Measurements from ENCODE around the gene SCG3. TPM values are rescaled to one million over a fixed set of nuclear protein-coding genes. Genes with fewer than 3 reads are reported as not detected.

The SCG3 gene
- total and polyA plus RNA-seq, 2 of the 13 experiments (the other 11 are each of a cell fraction or from before 2014, with no cell fraction given) = not detected

DNA sequence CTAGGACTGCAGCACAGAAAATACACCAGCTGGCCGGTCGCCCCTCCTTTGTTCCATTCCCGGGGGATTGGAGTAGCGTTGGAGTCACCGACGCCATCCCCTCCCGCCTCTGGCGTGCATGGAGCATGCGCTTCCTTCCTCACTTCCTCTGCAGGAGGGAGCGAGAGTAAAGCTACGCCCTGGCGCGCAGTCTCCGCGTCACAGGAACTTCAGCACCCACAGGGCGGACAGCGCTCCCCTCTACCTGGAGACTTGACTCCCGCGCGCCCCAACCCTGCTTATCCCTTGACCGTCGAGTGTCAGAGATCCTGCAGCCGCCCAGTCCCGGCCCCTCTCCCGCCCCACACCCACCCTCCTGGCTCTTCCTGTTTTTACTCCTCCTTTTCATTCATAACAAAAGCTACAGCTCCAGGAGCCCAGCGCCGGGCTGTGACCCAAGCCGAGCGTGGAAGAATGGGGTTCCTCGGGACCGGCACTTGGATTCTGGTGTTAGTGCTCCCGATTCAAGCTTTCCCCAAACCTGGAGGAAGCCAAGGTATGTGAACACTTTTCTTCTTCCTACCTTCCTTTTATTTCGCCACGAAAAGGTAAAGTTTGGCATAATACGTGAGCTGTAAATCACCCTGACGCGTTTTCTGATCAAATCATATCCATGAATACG lies at the start of gene SCG3 (continued):
- TF ChIP-seq FOXP1 (IDR thresholded peaks at IDR 0.05) (no peak), FOXP1 (CRISPR knock-in tag; IDR thresholded peaks at IDR 0.05) (no peak), ZNF674 (CRISPR knock-in tag; IDR thresholded peaks at IDR 0.05; ENCODE audit: low read depth) (no peak), HOXD1 (CRISPR knock-in tag; IDR thresholded peaks at IDR 0.05) (0 out of 2 replicates have a peak, but pooled peaks have one; percentile 70), FLYWCH1 (CRISPR knock-in tag; IDR thresholded peaks at IDR 0.05) (no peak), STAT5B (CRISPR knock-in tag; IDR thresholded peaks at IDR 0.05) (0 out of 2 replicates have a peak, but pooled peaks have one; percentile 65), TRIM24 (CRISPR knock-in tag; IDR thresholded peaks at IDR 0.05) (no peak), ERF (CRISPR knock-in tag; IDR thresholded peaks at IDR 0.05) (peak; percentile 71; the same call in 1 of the 2 replicates), REL (CRISPR knock-in tag; conservative IDR thresholded peaks at IDR 0.05) (no peak), TEAD2 (CRISPR knock-in tag; IDR thresholded peaks at IDR 0.05) (peak; percentile 41; the same call in 1 of the 2 replicates), ZNF256 (CRISPR knock-in tag; conservative IDR thresholded peaks at IDR 0.05) (peak; percentile 91), NCOA2 (CRISPR knock-in tag; IDR thresholded peaks at IDR 0.05) (peak; percentile 37; the same call in 1 of the 2 replicates), ZNF12 (CRISPR knock-in tag; IDR thresholded peaks at IDR 0.05) (peak; percentile 55; the same call in 1 of the 2 replicates), ARHGAP35 (CRISPR knock-in tag; IDR thresholded peaks at IDR 0.05; ENCODE audit: borderline replicate concordance) (no peak), ZNF556 (CRISPR knock-in tag; IDR thresholded peaks at IDR 0.05; ENCODE audit: borderline replicate concordance) (no peak)
- TF ChIP-seq, protein P1, sequence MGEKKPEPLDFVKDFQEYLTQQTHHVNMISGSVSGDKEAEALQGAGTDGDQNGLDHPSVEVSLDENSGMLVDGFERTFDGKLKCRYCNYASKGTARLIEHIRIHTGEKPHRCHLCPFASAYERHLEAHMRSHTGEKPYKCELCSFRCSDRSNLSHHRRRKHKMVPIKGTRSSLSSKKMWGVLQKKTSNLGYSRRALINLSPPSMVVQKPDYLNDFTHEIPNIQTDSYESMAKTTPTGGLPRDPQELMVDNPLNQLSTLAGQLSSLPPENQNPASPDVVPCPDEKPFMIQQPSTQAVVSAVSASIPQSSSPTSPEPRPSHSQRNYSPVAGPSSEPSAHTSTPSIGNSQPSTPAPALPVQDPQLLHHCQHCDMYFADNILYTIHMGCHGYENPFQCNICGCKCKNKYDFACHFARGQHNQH (CRISPR knock-in tag; IDR thresholded peaks at IDR 0.05) = peak; percentile 62; the same call in 1 of the 2 replicates
- TF ChIP-seq, protein P2, sequence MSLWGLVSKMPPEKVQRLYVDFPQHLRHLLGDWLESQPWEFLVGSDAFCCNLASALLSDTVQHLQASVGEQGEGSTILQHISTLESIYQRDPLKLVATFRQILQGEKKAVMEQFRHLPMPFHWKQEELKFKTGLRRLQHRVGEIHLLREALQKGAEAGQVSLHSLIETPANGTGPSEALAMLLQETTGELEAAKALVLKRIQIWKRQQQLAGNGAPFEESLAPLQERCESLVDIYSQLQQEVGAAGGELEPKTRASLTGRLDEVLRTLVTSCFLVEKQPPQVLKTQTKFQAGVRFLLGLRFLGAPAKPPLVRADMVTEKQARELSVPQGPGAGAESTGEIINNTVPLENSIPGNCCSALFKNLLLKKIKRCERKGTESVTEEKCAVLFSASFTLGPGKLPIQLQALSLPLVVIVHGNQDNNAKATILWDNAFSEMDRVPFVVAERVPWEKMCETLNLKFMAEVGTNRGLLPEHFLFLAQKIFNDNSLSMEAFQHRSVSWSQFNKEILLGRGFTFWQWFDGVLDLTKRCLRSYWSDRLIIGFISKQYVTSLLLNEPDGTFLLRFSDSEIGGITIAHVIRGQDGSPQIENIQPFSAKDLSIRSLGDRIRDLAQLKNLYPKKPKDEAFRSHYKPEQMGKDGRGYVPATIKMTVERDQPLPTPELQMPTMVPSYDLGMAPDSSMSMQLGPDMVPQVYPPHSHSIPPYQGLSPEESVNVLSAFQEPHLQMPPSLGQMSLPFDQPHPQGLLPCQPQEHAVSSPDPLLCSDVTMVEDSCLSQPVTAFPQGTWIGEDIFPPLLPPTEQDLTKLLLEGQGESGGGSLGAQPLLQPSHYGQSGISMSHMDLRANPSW (CRISPR knock-in tag; IDR thresholded peaks at IDR 0.05; ENCODE audit: borderline replicate concordance) = no peak
- TF ChIP-seq, protein P3, sequence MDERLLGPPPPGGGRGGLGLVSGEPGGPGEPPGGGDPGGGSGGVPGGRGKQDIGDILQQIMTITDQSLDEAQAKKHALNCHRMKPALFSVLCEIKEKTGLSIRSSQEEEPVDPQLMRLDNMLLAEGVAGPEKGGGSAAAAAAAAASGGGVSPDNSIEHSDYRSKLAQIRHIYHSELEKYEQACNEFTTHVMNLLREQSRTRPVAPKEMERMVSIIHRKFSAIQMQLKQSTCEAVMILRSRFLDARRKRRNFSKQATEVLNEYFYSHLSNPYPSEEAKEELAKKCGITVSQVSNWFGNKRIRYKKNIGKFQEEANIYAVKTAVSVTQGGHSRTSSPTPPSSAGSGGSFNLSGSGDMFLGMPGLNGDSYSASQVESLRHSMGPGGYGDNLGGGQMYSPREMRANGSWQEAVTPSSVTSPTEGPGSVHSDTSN (CRISPR knock-in tag; IDR thresholded peaks at IDR 0.05) = no peak
- TF ChIP-seq, protein P4, sequence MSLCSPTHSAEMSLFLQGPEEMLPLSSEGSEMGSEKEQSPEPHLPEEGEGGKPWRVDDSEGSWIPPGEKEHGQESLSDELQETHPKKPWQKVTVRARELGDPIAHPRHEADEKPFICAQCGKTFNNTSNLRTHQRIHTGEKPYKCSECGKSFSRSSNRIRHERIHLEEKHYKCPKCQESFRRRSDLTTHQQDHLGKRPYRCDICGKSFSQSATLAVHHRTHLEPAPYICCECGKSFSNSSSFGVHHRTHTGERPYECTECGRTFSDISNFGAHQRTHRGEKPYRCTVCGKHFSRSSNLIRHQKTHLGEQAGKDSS (CRISPR knock-in tag; IDR thresholded peaks at IDR 0.05; ENCODE audit: borderline replicate concordance, low read depth) = peak; percentile 78; the same call in 1 of the 2 replicates
- TF ChIP-seq, protein P5, sequence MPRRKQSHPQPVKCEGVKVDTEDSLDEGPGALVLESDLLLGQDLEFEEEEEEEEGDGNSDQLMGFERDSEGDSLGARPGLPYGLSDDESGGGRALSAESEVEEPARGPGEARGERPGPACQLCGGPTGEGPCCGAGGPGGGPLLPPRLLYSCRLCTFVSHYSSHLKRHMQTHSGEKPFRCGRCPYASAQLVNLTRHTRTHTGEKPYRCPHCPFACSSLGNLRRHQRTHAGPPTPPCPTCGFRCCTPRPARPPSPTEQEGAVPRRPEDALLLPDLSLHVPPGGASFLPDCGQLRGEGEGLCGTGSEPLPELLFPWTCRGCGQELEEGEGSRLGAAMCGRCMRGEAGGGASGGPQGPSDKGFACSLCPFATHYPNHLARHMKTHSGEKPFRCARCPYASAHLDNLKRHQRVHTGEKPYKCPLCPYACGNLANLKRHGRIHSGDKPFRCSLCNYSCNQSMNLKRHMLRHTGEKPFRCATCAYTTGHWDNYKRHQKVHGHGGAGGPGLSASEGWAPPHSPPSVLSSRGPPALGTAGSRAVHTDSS (CRISPR knock-in tag; conservative IDR thresholded peaks at IDR 0.05) = no peak
- TF ChIP-seq, protein P6, sequence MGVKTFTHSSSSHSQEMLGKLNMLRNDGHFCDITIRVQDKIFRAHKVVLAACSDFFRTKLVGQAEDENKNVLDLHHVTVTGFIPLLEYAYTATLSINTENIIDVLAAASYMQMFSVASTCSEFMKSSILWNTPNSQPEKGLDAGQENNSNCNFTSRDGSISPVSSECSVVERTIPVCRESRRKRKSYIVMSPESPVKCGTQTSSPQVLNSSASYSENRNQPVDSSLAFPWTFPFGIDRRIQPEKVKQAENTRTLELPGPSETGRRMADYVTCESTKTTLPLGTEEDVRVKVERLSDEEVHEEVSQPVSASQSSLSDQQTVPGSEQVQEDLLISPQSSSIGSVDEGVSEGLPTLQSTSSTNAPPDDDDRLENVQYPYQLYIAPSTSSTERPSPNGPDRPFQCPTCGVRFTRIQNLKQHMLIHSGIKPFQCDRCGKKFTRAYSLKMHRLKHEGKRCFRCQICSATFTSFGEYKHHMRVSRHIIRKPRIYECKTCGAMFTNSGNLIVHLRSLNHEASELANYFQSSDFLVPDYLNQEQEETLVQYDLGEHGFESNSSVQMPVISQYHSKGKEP (CRISPR knock-in tag; IDR thresholded peaks at IDR 0.05) = peak; percentile 92
